GM18907 (cell line): ENCODE data around the gene YTHDF2.

ENCODE experiments used
- ATAC-seq: cut with Tn5 transposase; IDR thresholded peaks from one replicate; pipeline ENCODE4 v1.9.1; 2021; ENCODE audit warnings: mild to moderate bottlenecking, moderate library complexity; ENCODE audit not compliant: unreplicated experiment

Gene YTHDF2

GRCh38 chr1:28796352-28797211 lies 59.8 kb downstream of the YTHDF2 start:
- no peak for ATAC-seq

GRCh38 chr1:28800324-28800723 lies 63.6 kb downstream of the YTHDF2 start:
- no peak for ATAC-seq

GRCh38 chr1:28801461-28801860 lies 64.7 kb downstream of the YTHDF2 start:
- no peak for ATAC-seq

GRCh38 chr1:28803051-28803450 lies 66.3 kb downstream of the YTHDF2 start:
- no peak for ATAC-seq

- ATAC-seq: no peak
Measured at GRCh38 chr1:28803662-28804061, 66.9 kb downstream of the YTHDF2 start.

- no peak for ATAC-seq
Measured at GRCh38 chr1:28804071-28804470, 67.3 kb downstream of the YTHDF2 start.

- no peak for ATAC-seq
Measured at GRCh38 chr1:28807046-28807445, 70.3 kb downstream of the YTHDF2 start.

- no peak for ATAC-seq
Measured at GRCh38 chr1:28807986-28808385, 71.2 kb downstream of the YTHDF2 start.

- ATAC-seq: no peak
Measured at GRCh38 chr1:28811369-28811765, 74.6 kb downstream of the YTHDF2 start.

- ATAC-seq: no peak
Measured at GRCh38 chr1:28811766-28812668, 75.3 kb downstream of the YTHDF2 start, which contains the start of gene OPRD1. TSS of gene OPRD1 (plus strand) at chr1:28812170. CDS start at chr1:28812384, 214 bp downstream.

- ATAC-seq: no peak
Measured at GRCh38 chr1:28812669-28813468, 76.1 kb downstream of the YTHDF2 start.

GRCh38 chr1:28813931-28814465 lies 77.3 kb downstream of the YTHDF2 start:
- no peak for ATAC-seq

- no peak for ATAC-seq
Measured at GRCh38 chr1:28815533-28816185, 78.9 kb downstream of the YTHDF2 start.

GRCh38 chr1:28817133-28817532 lies 80.4 kb downstream of the YTHDF2 start:
- ATAC-seq: no peak

- no peak for ATAC-seq
Measured at GRCh38 chr1:28819020-28819419, 82.3 kb downstream of the YTHDF2 start.
